ENCODE measurements around the gene ZNF212.

DNA sequence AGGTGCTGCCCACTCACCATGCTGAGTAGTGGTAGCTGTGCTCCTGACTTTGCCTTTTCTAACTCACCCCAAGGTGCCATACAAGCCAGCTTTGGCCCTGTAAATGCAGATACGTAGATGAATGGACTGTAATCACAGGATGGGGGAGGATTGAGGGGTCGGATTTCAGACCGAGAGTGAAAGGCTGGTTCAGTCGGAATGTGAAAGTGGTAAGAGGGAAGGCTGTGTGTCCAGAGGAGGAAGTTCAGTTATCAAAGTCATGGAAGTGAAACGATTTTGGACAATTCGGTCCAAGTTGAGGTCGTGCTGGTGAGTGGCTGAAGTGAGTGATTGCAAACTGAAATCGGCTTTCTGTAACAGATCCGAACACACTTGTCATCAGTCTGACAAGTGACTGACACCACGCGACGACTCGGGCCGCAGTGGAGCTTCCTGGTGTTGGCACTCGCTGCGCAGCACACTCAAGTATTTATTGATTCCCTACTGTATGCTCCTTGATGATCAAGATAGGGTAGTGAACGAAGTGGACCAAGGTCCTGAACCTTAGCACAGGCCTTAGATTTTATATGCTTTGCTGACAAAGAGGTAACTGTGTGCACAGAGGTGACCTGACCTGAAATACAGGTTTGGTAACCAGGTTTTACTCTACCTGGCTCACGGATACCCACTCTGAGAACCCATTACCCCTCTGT lies 33.6 kb upstream of the ZNF212 start:
- TF ChIP-seq, protein P1, sequence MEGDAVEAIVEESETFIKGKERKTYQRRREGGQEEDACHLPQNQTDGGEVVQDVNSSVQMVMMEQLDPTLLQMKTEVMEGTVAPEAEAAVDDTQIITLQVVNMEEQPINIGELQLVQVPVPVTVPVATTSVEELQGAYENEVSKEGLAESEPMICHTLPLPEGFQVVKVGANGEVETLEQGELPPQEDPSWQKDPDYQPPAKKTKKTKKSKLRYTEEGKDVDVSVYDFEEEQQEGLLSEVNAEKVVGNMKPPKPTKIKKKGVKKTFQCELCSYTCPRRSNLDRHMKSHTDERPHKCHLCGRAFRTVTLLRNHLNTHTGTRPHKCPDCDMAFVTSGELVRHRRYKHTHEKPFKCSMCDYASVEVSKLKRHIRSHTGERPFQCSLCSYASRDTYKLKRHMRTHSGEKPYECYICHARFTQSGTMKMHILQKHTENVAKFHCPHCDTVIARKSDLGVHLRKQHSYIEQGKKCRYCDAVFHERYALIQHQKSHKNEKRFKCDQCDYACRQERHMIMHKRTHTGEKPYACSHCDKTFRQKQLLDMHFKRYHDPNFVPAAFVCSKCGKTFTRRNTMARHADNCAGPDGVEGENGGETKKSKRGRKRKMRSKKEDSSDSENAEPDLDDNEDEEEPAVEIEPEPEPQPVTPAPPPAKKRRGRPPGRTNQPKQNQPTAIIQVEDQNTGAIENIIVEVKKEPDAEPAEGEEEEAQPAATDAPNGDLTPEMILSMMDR (tag by site-specific recombination; IDR thresholded peaks at IDR 0.05): no peak
- TF ChIP-seq, protein P2, sequence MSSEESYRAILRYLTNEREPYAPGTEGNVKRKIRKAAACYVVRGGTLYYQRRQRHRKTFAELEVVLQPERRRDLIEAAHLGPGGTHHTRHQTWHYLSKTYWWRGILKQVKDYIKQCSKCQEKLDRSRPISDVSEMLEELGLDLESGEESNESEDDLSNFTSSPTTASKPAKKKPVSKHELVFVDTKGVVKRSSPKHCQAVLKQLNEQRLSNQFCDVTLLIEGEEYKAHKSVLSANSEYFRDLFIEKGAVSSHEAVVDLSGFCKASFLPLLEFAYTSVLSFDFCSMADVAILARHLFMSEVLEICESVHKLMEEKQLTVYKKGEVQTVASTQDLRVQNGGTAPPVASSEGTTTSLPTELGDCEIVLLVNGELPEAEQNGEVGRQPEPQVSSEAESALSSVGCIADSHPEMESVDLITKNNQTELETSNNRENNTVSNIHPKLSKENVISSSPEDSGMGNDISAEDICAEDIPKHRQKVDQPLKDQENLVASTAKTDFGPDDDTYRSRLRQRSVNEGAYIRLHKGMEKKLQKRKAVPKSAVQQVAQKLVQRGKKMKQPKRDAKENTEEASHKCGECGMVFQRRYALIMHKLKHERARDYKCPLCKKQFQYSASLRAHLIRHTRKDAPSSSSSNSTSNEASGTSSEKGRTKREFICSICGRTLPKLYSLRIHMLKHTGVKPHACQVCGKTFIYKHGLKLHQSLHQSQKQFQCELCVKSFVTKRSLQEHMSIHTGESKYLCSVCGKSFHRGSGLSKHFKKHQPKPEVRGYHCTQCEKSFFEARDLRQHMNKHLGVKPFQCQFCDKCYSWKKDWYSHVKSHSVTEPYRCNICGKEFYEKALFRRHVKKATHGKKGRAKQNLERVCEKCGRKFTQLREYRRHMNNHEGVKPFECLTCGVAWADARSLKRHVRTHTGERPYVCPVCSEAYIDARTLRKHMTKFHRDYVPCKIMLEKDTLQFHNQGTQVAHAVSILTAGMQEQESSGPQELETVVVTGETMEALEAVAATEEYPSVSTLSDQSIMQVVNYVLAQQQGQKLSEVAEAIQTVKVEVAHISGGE (tag by site-specific recombination; conservative IDR thresholded peaks at IDR 0.05; ENCODE audit: low read depth): no peak
- TF ChIP-seq TCF7L2 (IDR thresholded peaks at IDR 0.05; ENCODE audit: borderline replicate concordance, low read depth, low read length) (no peak), MEIS1 (CRISPR knock-in tag; IDR thresholded peaks at IDR 0.05; ENCODE audit: borderline replicate concordance) (no peak), ZNF830 (tag by site-specific recombination; IDR thresholded peaks at IDR 0.05; ENCODE audit: low read depth) (no peak), ZNF776 (tag by site-specific recombination; IDR thresholded peaks at IDR 0.05; ENCODE audit: borderline replicate concordance) (no peak), ZNF155 (tag by site-specific recombination; IDR thresholded peaks at IDR 0.05) (no peak)
- TF ChIP-seq, protein P3, sequence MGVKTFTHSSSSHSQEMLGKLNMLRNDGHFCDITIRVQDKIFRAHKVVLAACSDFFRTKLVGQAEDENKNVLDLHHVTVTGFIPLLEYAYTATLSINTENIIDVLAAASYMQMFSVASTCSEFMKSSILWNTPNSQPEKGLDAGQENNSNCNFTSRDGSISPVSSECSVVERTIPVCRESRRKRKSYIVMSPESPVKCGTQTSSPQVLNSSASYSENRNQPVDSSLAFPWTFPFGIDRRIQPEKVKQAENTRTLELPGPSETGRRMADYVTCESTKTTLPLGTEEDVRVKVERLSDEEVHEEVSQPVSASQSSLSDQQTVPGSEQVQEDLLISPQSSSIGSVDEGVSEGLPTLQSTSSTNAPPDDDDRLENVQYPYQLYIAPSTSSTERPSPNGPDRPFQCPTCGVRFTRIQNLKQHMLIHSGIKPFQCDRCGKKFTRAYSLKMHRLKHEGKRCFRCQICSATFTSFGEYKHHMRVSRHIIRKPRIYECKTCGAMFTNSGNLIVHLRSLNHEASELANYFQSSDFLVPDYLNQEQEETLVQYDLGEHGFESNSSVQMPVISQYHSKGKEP (tag by site-specific recombination; IDR thresholded peaks at IDR 0.05): no peak
- TF ChIP-seq, protein P4, sequence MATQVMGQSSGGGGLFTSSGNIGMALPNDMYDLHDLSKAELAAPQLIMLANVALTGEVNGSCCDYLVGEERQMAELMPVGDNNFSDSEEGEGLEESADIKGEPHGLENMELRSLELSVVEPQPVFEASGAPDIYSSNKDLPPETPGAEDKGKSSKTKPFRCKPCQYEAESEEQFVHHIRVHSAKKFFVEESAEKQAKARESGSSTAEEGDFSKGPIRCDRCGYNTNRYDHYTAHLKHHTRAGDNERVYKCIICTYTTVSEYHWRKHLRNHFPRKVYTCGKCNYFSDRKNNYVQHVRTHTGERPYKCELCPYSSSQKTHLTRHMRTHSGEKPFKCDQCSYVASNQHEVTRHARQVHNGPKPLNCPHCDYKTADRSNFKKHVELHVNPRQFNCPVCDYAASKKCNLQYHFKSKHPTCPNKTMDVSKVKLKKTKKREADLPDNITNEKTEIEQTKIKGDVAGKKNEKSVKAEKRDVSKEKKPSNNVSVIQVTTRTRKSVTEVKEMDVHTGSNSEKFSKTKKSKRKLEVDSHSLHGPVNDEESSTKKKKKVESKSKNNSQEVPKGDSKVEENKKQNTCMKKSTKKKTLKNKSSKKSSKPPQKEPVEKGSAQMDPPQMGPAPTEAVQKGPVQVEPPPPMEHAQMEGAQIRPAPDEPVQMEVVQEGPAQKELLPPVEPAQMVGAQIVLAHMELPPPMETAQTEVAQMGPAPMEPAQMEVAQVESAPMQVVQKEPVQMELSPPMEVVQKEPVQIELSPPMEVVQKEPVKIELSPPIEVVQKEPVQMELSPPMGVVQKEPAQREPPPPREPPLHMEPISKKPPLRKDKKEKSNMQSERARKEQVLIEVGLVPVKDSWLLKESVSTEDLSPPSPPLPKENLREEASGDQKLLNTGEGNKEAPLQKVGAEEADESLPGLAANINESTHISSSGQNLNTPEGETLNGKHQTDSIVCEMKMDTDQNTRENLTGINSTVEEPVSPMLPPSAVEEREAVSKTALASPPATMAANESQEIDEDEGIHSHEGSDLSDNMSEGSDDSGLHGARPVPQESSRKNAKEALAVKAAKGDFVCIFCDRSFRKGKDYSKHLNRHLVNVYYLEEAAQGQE (tag by site-specific recombination; IDR thresholded peaks at IDR 0.05): no peak

All from HEK293 (cell line).